PC-9 (cell line): ENCODE data around the gene SENP3.

Experiments used
- EZH2 ChIP-seq: fragments of 200-600 bp; sonication (generic); IDR thresholded peaks from 2 replicates; pipeline ENCODE4 v1.8.0; 2017; ENCODE audit warnings: antibody characterized with exemption, low read depth
- TF ChIP-seq, protein P1 (sequence below): fragments of 200-600 bp; sonication (generic); conservative IDR thresholded peaks from 2 replicates; pipeline ENCODE4 v1.6.1; 2017; ENCODE audit warnings: mixed run types, antibody characterized with exemption, mild to moderate bottlenecking, moderate library complexity

DNA sequence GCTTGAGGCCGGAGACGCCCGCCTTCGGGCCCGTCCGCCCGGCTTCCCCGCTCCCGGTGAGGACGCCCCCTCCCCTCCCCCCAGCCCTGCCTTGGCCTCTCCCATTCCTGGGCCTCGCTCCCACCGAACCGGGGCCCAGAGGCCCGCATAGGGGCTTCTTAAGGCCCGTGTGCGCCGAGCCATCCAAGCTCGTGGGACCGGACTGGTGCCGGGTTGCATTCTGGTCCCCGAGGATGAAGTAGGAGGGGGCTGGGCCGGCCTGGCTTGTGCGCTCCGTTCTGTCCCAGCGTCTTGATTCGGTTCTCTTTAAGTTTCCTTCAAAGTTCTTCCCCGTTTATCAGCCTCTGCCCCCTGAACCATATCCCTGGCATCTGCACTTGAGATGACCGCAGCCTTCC, 488 bp downstream of the SENP3 start:
- TF ChIP-seq EZH2: no peak
- TF ChIP-seq, protein P1, sequence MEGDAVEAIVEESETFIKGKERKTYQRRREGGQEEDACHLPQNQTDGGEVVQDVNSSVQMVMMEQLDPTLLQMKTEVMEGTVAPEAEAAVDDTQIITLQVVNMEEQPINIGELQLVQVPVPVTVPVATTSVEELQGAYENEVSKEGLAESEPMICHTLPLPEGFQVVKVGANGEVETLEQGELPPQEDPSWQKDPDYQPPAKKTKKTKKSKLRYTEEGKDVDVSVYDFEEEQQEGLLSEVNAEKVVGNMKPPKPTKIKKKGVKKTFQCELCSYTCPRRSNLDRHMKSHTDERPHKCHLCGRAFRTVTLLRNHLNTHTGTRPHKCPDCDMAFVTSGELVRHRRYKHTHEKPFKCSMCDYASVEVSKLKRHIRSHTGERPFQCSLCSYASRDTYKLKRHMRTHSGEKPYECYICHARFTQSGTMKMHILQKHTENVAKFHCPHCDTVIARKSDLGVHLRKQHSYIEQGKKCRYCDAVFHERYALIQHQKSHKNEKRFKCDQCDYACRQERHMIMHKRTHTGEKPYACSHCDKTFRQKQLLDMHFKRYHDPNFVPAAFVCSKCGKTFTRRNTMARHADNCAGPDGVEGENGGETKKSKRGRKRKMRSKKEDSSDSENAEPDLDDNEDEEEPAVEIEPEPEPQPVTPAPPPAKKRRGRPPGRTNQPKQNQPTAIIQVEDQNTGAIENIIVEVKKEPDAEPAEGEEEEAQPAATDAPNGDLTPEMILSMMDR: no peak
